GM18867 (cell line): ENCODE results near the gene SAT2.
"Not testable (repeated sequence)": the region's sequence is repeated elsewhere in the genome, so short reads cannot be mapped to it uniquely, and the experiment has no call there.

Experiments used
- ATAC-seq: cut with Tn5 transposase; IDR thresholded peaks from one replicate; pipeline ENCODE4 v1.9.1; 2021; ENCODE audit warnings: mild to moderate bottlenecking, moderate library complexity; ENCODE audit not compliant: unreplicated experiment

Gene SAT2

DNA sequence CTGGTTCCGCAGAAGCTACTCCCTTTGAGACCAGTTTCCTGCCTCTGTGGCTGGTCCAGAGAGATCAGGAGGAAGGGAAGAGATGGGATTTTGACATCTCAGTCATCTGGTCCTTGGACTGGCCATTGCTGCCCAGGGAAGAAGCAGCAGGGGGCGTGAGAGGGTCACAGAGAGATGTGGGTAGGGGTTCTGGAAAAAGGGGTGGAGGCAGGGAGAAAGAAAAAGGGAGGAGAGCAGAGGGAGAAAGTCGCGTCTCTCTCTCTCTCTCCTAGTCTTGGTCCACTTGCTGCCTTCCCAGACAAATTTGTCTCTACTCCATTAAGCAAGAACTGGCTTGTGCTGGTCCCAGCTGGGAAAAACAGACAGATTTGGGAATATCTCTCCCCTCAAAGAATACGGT lies 6.8 kb upstream of the SAT2 start:
- ATAC-seq: no peak

DNA sequence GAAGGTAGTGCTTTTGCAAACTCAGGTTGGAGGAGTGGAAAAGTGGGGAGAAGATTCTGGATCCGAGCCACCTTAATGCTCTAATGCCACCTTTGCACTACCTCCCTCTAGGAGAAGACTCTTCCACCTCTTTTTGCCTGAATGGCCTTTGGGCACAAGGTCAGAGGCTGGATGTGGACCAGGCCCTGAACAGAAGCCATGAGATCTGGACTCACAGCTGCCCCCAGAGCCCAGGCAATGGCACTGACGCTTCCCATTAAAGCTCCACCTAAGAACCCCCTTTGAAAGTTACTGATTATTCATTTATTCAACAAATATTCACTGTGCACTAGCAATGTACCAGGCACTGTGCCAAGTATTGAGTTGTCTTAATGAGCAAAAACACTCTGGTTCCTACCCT lies 5.5 kb upstream of the SAT2 start:
- no peak for ATAC-seq

DNA sequence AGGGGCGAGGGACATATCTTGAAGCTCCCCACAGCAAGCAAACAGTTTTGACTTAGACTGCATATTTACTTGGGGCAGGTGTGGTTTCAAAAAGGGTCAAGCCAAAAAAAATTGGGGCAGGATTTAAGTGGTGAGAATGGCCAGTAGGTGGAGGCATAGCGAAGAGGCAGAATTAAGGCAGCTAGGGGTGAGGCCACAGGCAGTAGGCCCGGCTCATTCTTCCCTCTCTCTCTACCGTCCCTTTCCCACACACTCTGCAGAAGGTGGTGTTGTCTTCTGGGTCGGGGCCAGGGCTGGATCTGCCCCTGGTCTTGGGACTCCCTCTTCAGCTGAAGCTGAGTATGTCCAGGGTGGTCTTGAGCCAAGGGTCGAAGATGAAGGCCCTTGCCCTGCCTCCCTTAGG lies 4.9 kb upstream of the SAT2 start:
- ATAC-seq: no peak

DNA sequence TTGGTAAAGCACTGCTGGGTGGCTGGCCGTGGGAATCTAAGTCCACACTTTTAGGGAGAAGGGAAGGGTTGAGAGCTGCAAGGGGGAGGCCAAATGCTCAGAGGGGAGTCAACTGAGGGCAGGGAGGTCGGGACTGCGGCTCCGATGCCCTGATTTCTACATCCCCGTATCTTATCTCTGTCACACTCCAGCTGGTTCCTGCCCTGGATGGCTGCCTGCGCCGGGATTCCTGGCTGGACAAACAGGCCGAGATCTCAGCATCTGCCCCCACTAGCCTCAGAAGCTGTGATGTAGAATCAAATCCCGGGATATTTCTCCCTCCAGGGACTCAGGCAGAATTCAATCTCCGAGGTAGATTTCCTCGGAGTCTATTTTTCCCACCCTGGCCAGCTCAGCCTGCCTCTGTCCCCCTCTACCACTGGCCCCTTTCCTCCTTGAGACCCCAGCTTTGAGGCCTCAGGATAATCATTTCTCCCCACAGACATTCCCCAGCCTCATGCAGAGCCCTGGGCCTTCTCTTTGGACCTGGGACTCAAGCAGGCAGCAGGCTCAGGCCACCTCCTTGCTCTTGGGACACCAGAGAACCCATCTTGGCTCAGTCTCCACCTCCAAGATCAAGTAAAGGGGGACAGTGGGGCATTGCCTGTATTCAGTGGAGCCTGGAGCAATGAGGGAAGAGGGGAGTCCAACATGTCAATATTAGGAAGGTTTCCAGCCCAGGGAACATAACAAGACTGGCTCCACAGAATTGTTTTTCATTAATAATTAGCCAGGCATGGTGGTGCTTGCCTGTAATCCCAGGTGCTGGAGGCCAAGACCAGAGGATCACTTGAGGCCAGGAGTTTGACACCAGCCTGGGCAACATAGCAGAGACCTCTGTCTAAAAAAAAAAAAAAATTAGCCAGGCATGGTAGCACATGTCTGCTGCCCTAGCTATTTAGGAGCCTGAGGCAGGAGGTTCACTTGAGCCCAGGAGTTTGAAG lies 4.1 kb upstream of the SAT2 start:
- no peak for ATAC-seq

DNA sequence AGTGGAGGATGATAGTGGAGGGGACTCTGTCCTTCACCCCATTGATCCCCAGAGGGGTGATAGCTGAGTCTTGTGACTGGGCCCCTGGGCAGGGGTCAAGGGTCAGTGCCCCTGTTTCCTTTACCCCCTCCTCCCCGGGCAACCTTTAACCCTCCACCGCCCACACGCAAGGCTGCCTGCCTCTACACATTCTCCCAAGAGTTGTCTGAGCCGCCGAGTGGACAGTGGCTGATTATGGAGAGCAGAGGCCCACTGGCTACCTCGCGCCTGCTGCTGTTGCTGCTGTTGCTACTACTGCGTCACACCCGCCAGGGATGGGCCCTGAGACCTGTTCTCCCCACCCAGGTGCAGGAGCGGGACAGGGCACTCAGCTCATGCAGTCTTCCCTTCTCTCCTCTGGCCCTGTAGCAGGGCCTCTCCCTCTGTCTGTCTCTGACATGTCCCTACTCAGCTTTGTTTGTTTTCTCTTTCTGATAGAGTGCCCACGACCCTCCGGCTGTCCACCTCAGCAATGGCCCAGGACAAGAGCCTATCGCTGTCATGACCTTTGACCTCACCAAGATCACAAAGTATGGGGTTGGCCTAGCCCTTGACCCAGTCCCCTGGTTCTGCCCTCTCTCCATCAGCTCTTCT lies 2.4 kb upstream of the SAT2 start, which contains the start of gene SHBG:
SHBG (plus strand) TSS at position 197 of the 633 bp plus-strand sequence; CDS start at position 235, 38 bp downstream.
- no peak for ATAC-seq

DNA sequence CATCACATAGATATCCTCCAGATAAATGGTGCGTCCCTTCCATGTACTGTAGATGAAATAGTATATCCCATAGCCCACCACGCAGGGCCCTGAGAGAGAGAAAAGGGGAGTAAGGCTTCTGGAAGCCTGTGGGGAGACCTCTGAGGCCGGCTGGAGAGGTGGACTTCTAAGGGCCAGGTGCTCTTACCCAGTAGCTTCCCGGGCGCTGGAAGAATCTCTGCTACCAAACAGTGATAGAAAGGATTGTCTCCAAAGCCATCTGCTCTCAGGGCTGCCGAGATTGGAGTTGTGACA lies 718 bp downstream of the SAT2 start:
- ATAC-seq: no peak

DNA sequence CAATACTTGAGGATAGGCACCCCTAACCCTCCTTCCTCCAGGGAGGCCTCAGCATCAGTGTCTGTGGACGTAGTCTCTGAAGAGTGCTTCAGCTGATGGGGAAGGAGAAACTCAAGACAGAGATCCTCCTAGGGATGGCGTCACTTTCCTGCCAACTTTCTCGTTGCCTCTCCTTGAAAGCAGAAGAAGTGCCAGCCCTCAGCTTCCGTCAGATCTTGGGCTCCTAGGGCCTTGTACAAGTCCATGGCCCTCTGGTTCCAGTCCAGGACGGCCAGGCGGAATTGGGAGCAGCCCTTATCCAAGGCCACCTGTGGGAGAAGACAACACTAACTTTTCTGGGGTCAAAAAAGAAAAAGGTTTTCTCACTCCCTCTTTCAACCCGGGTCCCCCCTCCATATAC lies 1.3 kb downstream of the SAT2 start:
- no peak for ATAC-seq

DNA sequence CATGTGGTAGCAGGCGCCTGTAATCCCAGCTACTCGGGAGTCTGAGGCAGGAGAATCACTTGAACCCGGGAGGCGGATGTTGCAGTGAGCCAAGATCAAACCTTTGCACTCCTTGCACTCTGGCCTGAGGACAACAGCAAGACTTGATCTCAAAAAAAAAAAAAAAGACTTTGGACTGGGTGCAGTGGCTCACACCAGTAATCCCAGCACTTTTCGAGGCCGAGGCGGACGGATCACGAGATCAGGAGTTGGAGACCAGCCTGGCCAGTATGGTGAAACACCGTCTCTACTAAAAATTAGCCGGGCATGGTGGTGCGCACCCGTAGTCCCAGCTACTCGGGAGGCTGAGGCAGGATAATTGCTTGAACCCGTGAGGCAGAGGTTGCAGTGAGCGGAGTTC lies 1.9 kb downstream of the SAT2 start:
- ATAC-seq: not testable (repeated sequence)

DNA sequence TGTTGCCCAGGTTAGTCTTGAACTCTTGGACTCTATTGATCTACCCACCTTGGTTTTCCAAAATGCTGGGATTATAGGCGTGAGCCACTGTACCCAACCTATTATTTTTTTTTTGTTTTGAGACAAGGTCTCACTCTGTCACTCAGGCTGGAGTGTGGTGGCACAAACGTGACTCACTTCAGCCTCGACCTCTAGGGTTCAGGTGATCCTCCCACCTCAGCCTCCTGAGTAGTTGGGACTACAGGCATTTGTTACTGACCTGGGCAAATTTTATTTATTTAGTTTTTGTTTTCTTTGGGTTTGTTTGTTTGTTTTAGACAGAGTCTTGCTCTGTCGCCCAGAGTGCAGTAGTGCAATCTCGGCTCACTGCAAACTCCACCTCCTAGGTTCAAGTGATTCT lies 4.0 kb downstream of the SAT2 start:
- no peak for ATAC-seq

DNA sequence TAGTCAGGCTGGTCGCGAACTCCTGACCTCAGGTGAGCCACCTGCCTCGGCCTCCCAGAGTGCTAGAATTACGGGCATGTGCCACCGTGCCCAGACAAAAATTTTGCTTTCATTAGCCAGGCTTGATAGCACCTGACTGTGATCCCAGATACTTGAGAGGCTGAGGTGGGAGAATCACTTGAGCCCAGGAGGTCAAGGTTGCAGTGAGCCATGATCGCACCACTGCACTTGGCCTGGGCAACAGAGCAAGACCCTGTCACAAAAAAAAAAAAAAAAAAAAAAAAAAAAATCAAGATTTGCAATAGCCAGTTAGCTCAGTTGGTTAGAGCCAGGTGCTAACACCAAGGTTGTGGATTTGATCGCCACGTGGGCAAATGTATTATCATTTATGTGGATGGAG lies 6.8 kb downstream of the SAT2 start:
- ATAC-seq: no peak

DNA sequence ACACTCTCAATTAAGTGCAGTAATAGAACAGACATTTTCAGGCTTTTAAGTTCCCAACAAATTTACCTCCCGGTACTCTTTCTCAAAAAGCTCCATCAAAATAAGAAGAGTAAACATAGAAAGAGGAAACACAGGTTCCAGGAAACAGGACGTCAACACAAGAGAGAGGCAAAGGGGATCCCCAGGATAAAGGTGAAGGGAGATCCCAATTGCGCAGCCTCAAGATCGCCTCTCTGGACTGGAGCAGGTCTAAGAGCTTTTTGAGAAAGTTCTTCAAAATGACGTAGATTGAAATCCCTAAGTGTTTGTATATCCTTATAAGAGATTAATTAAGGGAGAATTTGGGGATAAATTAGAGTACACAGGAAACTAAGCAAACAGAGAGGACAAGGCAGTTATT lies 9.0 kb downstream of the SAT2 start:
- no peak for ATAC-seq

DNA sequence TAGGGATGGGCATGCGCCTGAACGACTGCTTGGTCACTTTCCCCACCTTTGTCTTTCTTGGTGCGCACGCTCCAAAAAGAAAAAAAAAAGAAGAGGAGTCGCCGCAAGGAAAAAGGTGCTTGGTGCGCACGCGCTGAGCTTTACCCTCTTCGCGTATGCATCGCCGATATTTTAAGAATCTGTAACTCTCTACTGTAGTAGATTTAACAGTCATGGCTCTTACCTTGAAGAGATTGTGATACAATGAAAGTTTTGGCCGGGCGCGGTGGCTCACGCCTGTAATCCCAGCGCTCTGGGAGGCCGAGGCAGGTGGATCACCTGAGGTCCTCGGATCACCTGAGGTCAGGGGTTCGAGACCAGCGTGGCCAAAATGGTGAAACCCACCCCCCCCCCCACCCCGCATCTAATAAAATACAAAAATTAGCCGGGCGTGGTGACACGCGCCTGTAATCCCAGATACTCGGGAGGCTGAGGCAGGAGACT lies 12.3 kb downstream of the SAT2 start:
- ATAC-seq: no peak

DNA sequence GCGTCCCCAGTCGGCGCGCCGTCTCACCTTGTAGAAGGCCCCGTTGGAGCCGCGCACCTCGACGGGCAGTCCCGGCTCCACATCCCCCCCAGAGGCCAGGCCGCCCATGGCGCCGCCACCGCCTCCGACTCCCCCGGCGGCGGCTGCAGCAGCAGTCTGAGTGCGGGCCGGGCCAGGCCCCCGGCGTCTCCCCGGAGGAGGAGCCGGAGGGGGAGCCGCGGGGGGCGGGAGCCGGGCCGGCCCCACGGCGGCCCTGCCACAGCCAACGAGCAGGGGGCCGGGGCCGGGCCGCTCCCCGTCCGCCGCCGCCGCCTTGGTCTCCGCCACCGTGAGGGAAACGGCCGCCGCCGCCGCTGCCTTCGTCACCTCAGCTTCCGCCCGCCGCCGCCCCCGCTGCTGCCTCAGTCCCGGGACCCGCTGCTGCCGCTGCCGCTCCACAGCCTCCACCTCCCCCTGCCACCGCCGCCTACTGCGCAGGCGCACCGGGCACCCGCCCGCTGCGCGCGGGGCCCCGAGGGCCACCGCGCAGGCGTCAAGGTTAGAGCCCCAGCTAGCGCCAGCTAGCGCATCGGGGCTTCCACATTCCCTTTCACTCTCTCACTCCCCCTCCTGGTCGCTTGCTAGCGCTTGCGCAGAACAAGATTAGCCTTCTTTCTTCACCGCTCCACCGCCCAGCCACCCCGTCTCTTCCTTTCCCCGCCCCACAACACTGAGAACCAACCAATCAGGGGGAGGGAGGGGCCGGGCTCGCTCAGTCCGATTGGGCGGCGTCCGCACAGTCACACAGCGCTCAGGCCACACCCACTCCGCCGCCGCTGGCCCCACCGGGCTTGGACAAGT lies 13.0 kb downstream of the SAT2 start, which contains the start of gene FXR2:
FXR2 (minus strand) TSS at position 473 of the 840 bp plus-strand sequence; CDS start at position 108, 365 bp downstream.
- peak; percentile 82 for ATAC-seq

DNA sequence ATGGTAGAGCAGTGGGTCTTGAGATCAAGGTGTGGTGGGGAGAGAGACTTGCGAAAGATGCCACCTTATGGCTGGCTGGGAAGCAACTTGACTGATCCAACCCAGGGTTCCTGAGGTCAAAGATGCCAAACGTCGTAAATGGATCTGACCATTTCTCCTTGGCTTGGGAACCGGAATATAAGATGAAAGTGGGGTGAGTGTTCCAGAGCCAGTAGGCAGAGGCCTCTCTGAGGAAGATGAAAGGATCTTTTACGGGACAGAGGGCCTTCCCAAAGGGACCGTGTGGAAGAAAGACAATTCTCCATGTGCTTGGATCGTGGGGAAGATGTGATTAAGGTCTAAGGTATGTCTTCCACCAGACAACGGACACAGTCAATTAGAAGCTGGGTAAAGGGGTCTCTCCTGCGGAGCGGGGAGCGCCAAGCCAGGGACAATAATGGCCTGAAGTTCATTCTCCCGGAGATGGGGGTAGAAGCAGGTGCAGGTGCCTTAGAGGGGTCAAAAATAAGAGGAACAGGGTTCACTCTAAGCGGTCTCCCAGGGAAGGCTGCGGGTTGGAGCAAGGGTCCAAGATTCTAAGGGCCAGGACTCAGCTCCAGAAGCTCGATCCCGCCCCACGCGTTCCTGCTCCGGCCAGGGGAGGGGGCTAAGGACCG lies 13.7 kb downstream of the SAT2 start:
- no peak for ATAC-seq

DNA sequence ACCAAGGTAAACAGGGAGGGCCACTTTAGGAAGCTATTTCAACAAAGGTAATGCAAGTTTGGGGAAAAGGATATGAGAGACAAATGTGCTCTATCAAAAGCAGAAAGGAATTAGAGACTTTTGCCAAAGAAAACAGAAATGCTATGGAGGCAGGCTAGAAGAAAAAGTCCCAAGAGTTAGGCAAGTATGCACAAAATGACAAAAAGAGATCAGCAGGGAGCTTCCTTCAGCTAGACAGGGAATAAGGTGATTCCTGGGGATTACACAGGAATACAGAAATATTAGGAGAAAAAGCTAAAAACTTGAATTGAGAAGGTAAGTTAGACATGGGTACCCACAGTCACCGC lies 15.4 kb downstream of the SAT2 start:
- ATAC-seq: no peak

DNA sequence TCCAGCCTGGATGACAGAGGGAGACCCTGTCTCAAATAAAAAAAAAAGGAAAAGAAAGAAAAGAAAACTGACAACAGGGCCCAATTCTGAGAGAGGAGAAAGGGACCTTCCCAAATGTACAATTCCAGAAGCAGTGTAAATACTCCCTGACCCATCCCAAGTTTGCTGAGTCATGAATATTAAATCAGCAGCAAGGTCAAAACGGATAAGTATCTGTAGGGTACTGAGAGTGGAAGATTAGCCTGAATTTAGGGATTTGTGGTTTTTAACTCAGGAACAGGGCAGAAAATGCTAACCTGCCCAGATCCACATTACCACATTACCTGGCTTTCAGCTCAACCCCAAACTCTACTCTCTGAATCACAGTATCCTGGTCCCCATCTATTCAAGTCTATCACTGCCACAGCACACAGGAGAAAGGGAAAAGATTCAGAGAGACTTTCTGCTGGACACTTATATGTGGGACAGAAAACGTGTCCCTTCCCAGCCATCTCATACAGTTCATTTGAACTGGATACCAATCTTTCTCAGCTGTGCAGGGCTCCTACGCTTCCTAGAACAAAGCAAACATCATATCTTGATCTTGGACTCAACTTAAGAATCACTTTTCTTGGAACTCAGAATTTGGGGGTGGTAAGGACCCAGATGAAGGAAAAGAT lies 15.9 kb downstream of the SAT2 start:
- ATAC-seq: no peak

DNA sequence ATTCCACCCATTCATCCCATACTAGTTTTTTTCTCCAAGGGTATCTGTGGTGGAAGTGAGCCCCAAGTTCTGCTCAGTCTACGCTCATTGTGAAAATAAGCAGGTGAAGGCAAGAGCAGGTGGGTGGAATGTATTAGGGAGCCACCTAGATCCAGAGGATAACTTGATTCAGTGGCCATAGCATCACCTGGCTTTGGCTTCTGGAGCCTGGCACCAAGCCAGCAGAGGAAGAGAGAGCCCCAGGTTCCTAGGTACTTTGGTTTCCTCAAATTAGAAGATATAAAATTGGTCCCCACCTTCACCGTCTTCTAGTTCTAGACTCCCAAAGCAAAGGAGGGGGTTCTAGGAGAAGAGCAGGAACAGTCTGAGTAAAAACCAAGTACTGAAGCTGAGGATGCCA lies 17.0 kb downstream of the SAT2 start:
- ATAC-seq: no peak

DNA sequence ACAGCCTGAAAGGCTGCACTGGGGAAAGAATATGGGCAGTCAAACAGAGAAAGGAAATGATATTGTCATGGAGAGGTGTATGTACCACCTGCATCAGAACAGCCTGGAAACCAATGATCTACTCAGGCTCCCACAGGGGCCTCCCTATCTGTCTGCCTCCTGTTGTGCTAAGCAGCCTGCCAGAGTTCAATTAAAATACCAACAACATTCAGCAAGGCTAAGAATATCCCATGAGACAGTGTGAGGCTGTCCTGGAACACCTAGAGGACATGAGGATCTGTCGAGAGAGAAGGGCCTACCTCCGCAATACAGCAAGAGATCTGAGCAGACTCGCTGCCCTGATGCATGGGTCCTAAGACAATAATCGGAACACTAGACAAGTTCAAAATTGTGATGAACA lies 21.3 kb downstream of the SAT2 start:
- ATAC-seq: no peak

DNA sequence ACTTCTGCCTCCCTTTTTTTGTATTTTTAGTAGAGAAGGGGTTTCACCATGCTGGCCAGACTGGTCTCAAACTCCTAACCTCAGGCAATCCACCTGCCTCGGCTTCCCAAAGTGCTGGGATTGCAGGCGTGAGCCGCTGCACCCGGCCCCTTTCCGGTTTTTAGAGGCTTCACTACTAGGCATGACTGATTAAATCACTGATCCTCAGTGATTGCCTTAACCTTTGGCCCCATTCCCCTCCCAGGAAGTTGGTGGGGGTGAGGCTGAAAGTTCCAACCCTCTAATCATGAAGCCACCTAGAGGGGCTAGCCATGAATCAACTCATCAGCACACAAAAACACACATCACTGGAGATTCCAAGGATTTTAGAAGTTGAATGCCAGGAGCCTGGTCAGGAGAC lies 30.1 kb downstream of the SAT2 start:
- not testable (repeated sequence) for ATAC-seq

DNA sequence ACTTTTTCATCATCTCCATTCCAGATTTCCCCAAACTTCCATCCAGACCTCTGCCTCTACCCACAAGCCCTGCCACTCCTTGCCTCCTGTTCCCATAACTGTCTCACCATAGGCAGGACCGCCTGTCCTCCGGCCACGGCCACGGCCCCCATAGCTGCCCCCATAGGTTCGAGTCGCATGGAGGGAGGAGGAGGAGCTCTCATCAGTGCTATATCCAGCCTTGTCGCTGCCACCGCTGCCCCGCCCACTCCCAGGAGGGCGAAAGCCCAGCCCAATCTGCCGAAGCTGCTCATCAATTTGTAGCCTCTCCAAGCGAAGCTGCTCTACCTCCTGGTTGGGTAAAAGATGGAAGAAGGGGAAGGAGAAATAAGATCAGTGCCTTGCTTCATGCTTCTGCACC lies 34.3 kb downstream of the SAT2 start:
- no peak for ATAC-seq
